NB4 (cell line): ENCODE data around the gene USP10.

Experiments used
- DNase-seq: peaks from one replicate; pipeline ENCODE4 v3.0.0; 2010; ENCODE audit warnings: low read depth
- H3K4me3 ChIP-seq: one replicate; pipeline ENCODE4 v1.5.1; 2011; ENCODE audit warnings: mild to moderate bottlenecking, low read depth, low read length, moderate library complexity
- MAX ChIP-seq: IDR thresholded peaks from 2 replicates; pipeline ENCODE4 v1.6.1; 2011; ENCODE audit warnings: low read depth, low read length
- MYC ChIP-seq: IDR thresholded peaks from 2 replicates; pipeline ENCODE4 v1.6.1; 2011; ENCODE audit warnings: low read depth, low read length
- POLR2A ChIP-seq: IDR thresholded peaks from 2 replicates; pipeline ENCODE4 v1.6.1; 2011; ENCODE audit warnings: mild to moderate bottlenecking; ENCODE audit not compliant: insufficient read length; ENCODE audit errors: extremely low read depth
- TF ChIP-seq, protein P1 (sequence below): IDR thresholded peaks from one replicate; pipeline ENCODE4 v1.5.1; 2012; ENCODE audit warnings: low read depth, low read length

The USP10 gene

DNA sequence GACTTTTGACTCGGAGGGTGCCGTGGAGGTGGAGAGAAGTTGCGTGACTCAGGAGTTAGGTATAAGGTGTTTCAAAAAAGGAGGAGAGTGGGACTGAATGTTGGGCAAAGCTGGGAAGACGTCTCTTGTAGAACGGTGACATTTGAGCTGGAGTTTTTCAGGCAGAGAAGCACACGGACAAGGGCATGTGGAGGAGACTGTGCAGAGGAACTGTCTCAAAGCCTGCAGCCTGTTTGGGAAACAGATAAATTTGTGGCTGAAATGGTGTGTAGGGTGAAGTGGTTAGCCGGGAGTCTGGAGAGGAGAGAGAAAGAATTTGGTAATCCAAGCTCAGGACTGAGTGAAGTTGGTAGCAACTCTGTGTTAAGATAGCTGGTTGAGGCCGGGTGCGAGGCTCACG is 9.8 kb downstream of the USP10 start:
- no peak overlapping the region for H3K4me3 ChIP-seq
- DNase-seq = no peak
- TF ChIP-seq, protein P1, sequence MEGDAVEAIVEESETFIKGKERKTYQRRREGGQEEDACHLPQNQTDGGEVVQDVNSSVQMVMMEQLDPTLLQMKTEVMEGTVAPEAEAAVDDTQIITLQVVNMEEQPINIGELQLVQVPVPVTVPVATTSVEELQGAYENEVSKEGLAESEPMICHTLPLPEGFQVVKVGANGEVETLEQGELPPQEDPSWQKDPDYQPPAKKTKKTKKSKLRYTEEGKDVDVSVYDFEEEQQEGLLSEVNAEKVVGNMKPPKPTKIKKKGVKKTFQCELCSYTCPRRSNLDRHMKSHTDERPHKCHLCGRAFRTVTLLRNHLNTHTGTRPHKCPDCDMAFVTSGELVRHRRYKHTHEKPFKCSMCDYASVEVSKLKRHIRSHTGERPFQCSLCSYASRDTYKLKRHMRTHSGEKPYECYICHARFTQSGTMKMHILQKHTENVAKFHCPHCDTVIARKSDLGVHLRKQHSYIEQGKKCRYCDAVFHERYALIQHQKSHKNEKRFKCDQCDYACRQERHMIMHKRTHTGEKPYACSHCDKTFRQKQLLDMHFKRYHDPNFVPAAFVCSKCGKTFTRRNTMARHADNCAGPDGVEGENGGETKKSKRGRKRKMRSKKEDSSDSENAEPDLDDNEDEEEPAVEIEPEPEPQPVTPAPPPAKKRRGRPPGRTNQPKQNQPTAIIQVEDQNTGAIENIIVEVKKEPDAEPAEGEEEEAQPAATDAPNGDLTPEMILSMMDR = no peak
- no peak for TF ChIP-seq POLR2A
- TF ChIP-seq MYC = no peak
- TF ChIP-seq MAX = no peak

GRCh38 chr16:84710686-84711085 is 10.9 kb downstream of the USP10 start:
- no peak for DNase-seq
- H3K4me3 ChIP-seq = no peak overlapping the region
- TF ChIP-seq MYC (no peak), MAX (no peak)
- TF ChIP-seq, protein P1 = no peak

GRCh38 chr16:84712138-84712671 is 12.4 kb downstream of the USP10 start:
- no peak overlapping the region for H3K4me3 ChIP-seq
- DNase-seq = no peak
- TF ChIP-seq MYC (no peak), POLR2A (no peak), MAX (no peak)
- TF ChIP-seq, protein P1 = no peak

GRCh38 chr16:84712801-84713775 is 13.3 kb downstream of the USP10 start:
- TF ChIP-seq MAX (no peak), MYC (no peak), POLR2A (no peak)
- TF ChIP-seq, protein P1 = no peak
- H3K4me3 ChIP-seq = no peak overlapping the region
- no peak for DNase-seq

DNA sequence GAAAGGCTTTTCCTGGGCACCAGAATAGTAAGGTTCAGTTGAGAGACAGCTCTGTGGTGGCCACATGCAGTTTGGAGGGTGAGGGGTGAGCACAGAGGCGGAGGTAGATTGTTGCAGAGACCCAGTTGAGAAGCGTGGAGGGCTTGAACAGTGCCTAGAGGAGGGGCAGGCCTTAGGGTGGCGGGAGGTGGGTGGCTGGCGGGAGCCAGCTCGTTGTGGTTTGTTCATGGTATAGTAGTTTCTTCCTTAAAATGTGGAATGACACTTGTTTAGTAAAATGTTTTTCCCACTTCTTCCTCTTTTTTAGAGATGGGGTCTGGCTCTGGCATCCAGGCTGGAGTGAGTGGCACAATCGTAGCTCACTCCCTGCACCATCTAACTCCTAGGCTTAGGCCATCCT is 14.2 kb downstream of the USP10 start:
- peak; percentile 80 for DNase-seq
- H3K4me3 ChIP-seq = no peak overlapping the region
- no peak for TF ChIP-seq POLR2A
- TF ChIP-seq, protein P1 = no peak
- TF ChIP-seq MAX = no peak
- TF ChIP-seq MYC = no peak
